HepG2 (cell line): ENCODE measurements around the gene PLD4. TPM values are rescaled to one million over a fixed set of nuclear protein-coding genes. Genes with fewer than 3 reads are reported as not detected.

Experiments
- ATAC-seq: fragments of 200-7000 bp; cut with Tn5 transposase; 3 replicates; pipeline ENCODE4 v1.9.1; 2020; ENCODE audit warnings: mild to moderate bottlenecking, moderate library complexity
- BruUV-seq: library from RNA; stranded (reverse); fragments of 400-500 nt; replicated peaks from 2 replicates; lab custom pipeline; 2021; lab: Mats Ljungman, UMichigan
- CTCF ChIA-PET: fragments of 300-600 bp; formaldehyde crosslinking; extraction: SDS; loops from one replicate; lab custom pipeline; 2021; ENCODE audit warnings: low total read pairs, inconsistent platforms, low intra/inter-chr PET ratio; lab: Yijun Ruan, JAX
- POLR2A ChIA-PET: fragments of 350-600 bp; sonication (Branson Sonifier 250); formaldehyde crosslinking; loops from one replicate; lab custom pipeline; 2020; ENCODE audit warnings: antibody characterized with exemption, inconsistent platforms; lab: Yijun Ruan, JAX
- DNase-seq: peaks from one replicate; pipeline ENCODE4 v3.0.0-alpha.2; 2015; ENCODE audit warnings: low spot score
- FAIRE-seq: peaks from 3 replicates; lab custom pipeline; 2011; peaks lifted over from hg19 to GRCh38; lab: Jason Lieb, UNC
- H2AFZ ChIP-seq: one replicate; pipeline ENCODE4 v1.6.1; 2011; ENCODE audit warnings: low read length, inconsistent platforms
- H3K27ac ChIP-seq: fragments of 300-600 bp; 3 replicates; pipeline ENCODE4 v1.8.0; 2011; ENCODE audit warnings: mixed run types, mild to moderate bottlenecking, mixed read lengths, low read length, inconsistent platforms; ENCODE audit not compliant: insufficient read depth; ENCODE audit errors: extremely low read length
- H3K27me3 ChIP-seq, 2 experiments: fragments of 200-600 bp in 1 of 2; 2 replicates in 1 of 2; 3 replicates in 1 of 2; pipeline versions ENCODE4 v1.6.0 to v1.8.0; 2011; ENCODE audit warnings: low read length in 2 of 2, mild to moderate bottlenecking in 2 of 2, moderate library complexity in 2 of 2, inconsistent platforms in 1 of 2; ENCODE audit not compliant: insufficient read depth in 2 of 2, control insufficient read depth in 1 of 2
- H3K36me3 ChIP-seq, 2 experiments: fragments of 200-600 bp in 1 of 2; replicated peaks in 1 of 2; 2 replicates in 1 of 2; 3 replicates in 1 of 2; pipeline versions ENCODE4 v1.5.1 to v1.8.0; 2011; ENCODE audit warnings: low read length in 2 of 2, inconsistent platforms in 1 of 2; ENCODE audit not compliant: insufficient read depth in 2 of 2, control insufficient read depth in 1 of 2
- H3K4me1 ChIP-seq: 2 replicates; pipeline ENCODE4 v1.5.1; 2012; ENCODE audit warnings: low read length, inconsistent platforms; ENCODE audit not compliant: insufficient read depth
- H3K4me2 ChIP-seq: 2 replicates; pipeline ENCODE4 v1.6.0; 2011; ENCODE audit warnings: low read depth, low read length, inconsistent platforms
- H3K4me3 ChIP-seq, 3 experiments: fragments of 200-600 bp in 1 of 3; sonication (generic), shearing (Covaris generic) in 1 of 3; replicated peaks in 1 of 3; 2 replicates each; pipeline ENCODE4 v1.5.1; 2011 to 2016; ENCODE audit warnings: low read length in 3 of 3, inconsistent platforms in 2 of 3, low read depth in 2 of 3, mild to moderate bottlenecking in 2 of 3, control low read depth in 1 of 3, mixed read lengths in 1 of 3; ENCODE audit not compliant: insufficient read depth in 1 of 3
- H3K79me2 ChIP-seq: one replicate; pipeline ENCODE4 v1.6.1; 2011; ENCODE audit warnings: low read length, inconsistent platforms; ENCODE audit not compliant: insufficient read depth
- H3K9ac ChIP-seq: 2 replicates; pipeline ENCODE4 v1.6.0; 2011; ENCODE audit warnings: mild to moderate bottlenecking, low read depth, low read length, inconsistent platforms; ENCODE audit not compliant: insufficient read depth
- H3K9me3 ChIP-seq: 2 replicates; pipeline ENCODE4 v1.5.1; 2012; ENCODE audit warnings: mild to moderate bottlenecking, low read length
- H4K20me1 ChIP-seq: 2 replicates; pipeline ENCODE4 v1.6.0; 2011; ENCODE audit warnings: inconsistent platforms, mild to moderate bottlenecking, low read length, moderate library complexity; ENCODE audit not compliant: insufficient read depth
- CHCHD3 ChIP-seq: sonication (generic); formaldehyde crosslinking; IDR thresholded peaks from 2 replicates; pipeline ENCODE4 v1.8.0; 2022; ENCODE audit warnings: mild to moderate bottlenecking, missing genetic modification reagents, moderate library complexity
- FOXP1 ChIP-seq, 2 experiments: fragments of 450-650 bp in 1 of 2; IDR thresholded peaks; 2 replicates each; pipeline ENCODE4 v1.6.1; 2017 to 2018; ENCODE audit warnings: antibody characterized with exemption in 1 of 2
- FOXP4 ChIP-seq: sonication (generic); formaldehyde crosslinking; IDR thresholded peaks from 2 replicates; pipeline ENCODE4 v1.4.0; 2020; ENCODE audit warnings: missing genetic modification reagents
- GATAD1 ChIP-seq: IDR thresholded peaks from 2 replicates; pipeline ENCODE4 v1.6.1; 2016; ENCODE audit warnings: missing genetic modification reagents, missing compliant biosample characterization
- GMEB2 ChIP-seq: IDR thresholded peaks from 2 replicates; pipeline ENCODE4 v1.6.1; 2016; ENCODE audit warnings: missing biosample characterization, missing genetic modification reagents, low read depth
- GZF1 ChIP-seq: sonication (generic); formaldehyde crosslinking; IDR thresholded peaks from 2 replicates; pipeline ENCODE4 v1.5.1; 2020; ENCODE audit warnings: mild to moderate bottlenecking, missing genetic modification reagents
- JUN ChIP-seq: sonication (generic); formaldehyde crosslinking; IDR thresholded peaks from 2 replicates; pipeline ENCODE4 v1.4.0; 2020; ENCODE audit warnings: mild to moderate bottlenecking, missing genetic modification reagents
- PCBP1 ChIP-seq: fragments of 200-400 bp; formaldehyde crosslinking; IDR thresholded peaks from 2 replicates; pipeline ENCODE4 v1.6.1; 2017; ENCODE audit warnings: mild to moderate bottlenecking, low read depth, low read length, borderline replicate concordance
- THYN1 ChIP-seq: sonication (generic); formaldehyde crosslinking; IDR thresholded peaks from 2 replicates; pipeline ENCODE4 v1.8.1; 2023; ENCODE audit warnings: low read depth, mild to moderate bottlenecking, moderate library complexity, missing genetic modification reagents, borderline replicate concordance
- WIZ ChIP-seq: sonication (generic); formaldehyde crosslinking; IDR thresholded peaks from 2 replicates; pipeline ENCODE4 v1.5.1; 2020; ENCODE audit warnings: mild to moderate bottlenecking, missing genetic modification reagents
- ZFP1 ChIP-seq: IDR thresholded peaks from 2 replicates; pipeline ENCODE4 v1.6.1; 2016
- ZFY ChIP-seq: sonication (generic); formaldehyde crosslinking; IDR thresholded peaks from 2 replicates; pipeline ENCODE4 v1.4.0; 2020; ENCODE audit warnings: missing genetic modification reagents
- ZNF326 ChIP-seq: sonication (generic); formaldehyde crosslinking; IDR thresholded peaks from 2 replicates; pipeline ENCODE4 v1.4.0; 2020; ENCODE audit warnings: missing genetic modification reagents, borderline replicate concordance
- ZNF557 ChIP-seq: sonication (generic); formaldehyde crosslinking; IDR thresholded peaks from 2 replicates; pipeline ENCODE4 v1.4.0; 2020; ENCODE audit warnings: missing genetic modification reagents
- ZNF703 ChIP-seq: sonication (generic); formaldehyde crosslinking; IDR thresholded peaks from 2 replicates; pipeline ENCODE4 v1.5.1; 2020; ENCODE audit warnings: missing genetic modification reagents, mild to moderate bottlenecking, moderate library complexity, borderline replicate concordance
- ZNF773 ChIP-seq: sonication (generic); formaldehyde crosslinking; IDR thresholded peaks from 2 replicates; pipeline ENCODE4 v1.4.0; 2020; ENCODE audit warnings: missing genetic modification reagents, borderline replicate concordance
- ZNF878 ChIP-seq: sonication (generic); formaldehyde crosslinking; IDR thresholded peaks from 2 replicates; pipeline ENCODE4 v1.8.1; 2023; ENCODE audit warnings: mild to moderate bottlenecking, missing genetic modification reagents, moderate library complexity
- ZSCAN21 ChIP-seq: sonication (generic); formaldehyde crosslinking; IDR thresholded peaks from 2 replicates; pipeline ENCODE4 v1.8.0; 2022; ENCODE audit warnings: mild to moderate bottlenecking, missing genetic modification reagents, moderate library complexity, borderline replicate concordance
- WGBS: methylation state at CpG from one replicate; pipeline ENCODE4 v1.1.6; 2017; ENCODE audit warnings: low lambda C conversion rate; 5-methylcytosine and 5-hydroxymethylcytosine counted together
- in situ Hi-C: cut with HindIII; loops from 2 replicates; pipeline ENCODE4 v1.10.0; 2017; ENCODE audit warnings: low pct_unique_long_range_greater_than_20kb; ENCODE audit not compliant: extremely low pct_ligation_motif_present
- intact Hi-C: fragments of 100-400 bp; cut with micrococcal nuclease; formaldehyde crosslinking; loops from one replicate; pipeline ENCODE4 v1.10.0; 2022; ENCODE audit not compliant: unreplicated experiment
- polyA plus RNA-seq, 8 experiments: library from polyadenylated mRNA; depleted of rRNA in 3 of 8; stranded (reverse) in 7 of 8; unstranded in 1 of 8; fragments of >200 nt; fragmentation: Illumina TruSeq in 4 of 8; extraction: Trizol in 4 of 8; gene quantifications; 2 replicates each; pipeline versions ENCODE4 v1.2.1 to v1.2.3, GENCODE V29; 2011 to 2016; ENCODE audit warnings: low read depth in 4 of 8, missing spikeins in 1 of 8, mixed read lengths in 1 of 8; ENCODE audit not compliant: insufficient read depth in 1 of 8
- total RNA-seq, 5 experiments: library from RNA; depleted of rRNA; stranded (reverse); fragments of >200 nt; fragmentation: Illumina TruSeq; extraction: Trizol; gene quantifications; 2 replicates each; pipeline ENCODE4 v1.2.3, GENCODE V29; 2016; ENCODE audit warnings: low read depth in 1 of 5

Gene PLD4
- total and polyA plus RNA-seq, 2 of the 13 experiments (the other 11 are each of a cell fraction or from before 2014, with no cell fraction given): not detected

- in situ Hi-C loops (no loop called here), intact Hi-C loops (no loop called here)
- Histone ChIP-seq H3K4me3 (no peak overlapping the region), H3K36me3 (no peaks in the 10 kb centered on the region), H3K4me1 (no peaks in the 10 kb centered on the region), H4K20me1 (no peaks in the 10 kb centered on the region)
- no peak for FAIRE-seq
- WGBS: 30% methylated on average over 3 of the region's 3 CpGs
- CTCF ChIA-PET: no interaction called here
- no peak for DNase-seq
- TF ChIP-seq ZNF773 (no peak), ZFY (CRISPR knock-in tag) (no peak), ZSCAN21 (CRISPR knock-in tag) (no peak), ZFP1 (CRISPR knock-in tag) (peak; percentile 93; the same call in 1 of the 2 replicates)
- TF ChIP-seq, all 625 proteins: peak for 1
- Histone ChIP-seq H3K27me3 (peaks cover 0 to 29% of the 10 kb centered on the region in 2 experiments; a peak in 1 of 5 replicates), H3K4me2 (no peak overlapping the region), H2AFZ (no peak overlapping the region), H3K9me3 (peaks cover 13% of the 10 kb centered on the region), H3K9ac (no peak overlapping the region), H3K27ac (no peak overlapping the region), H3K79me2 (no peaks in the 10 kb centered on the region)
- no TSS peak for BruUV-seq
- no peak for ATAC-seq
- POLR2A ChIA-PET: no interaction called here
Measured at GRCh38 chr14:104912053-104912452, 12.6 kb upstream of the PLD4 start.

GRCh38 chr14:104913435-104913834, 11.2 kb upstream of the PLD4 start:
- H3K4me3 ChIP-seq: no peak overlapping the region
- intact Hi-C loops (no loop called here), in situ Hi-C loops (no loop called here)
- H3K79me2 ChIP-seq: no peaks in the 10 kb centered on the region
- ChIA-PET POLR2A (no interaction called here), CTCF (no interaction called here)
- peaks cover 0 to 19% of the 10 kb centered on the region in 2 experiments; a peak in 2 of 5 replicates for H3K27me3 ChIP-seq
- H3K9me3 ChIP-seq: peaks cover 13% of the 10 kb centered on the region
- H3K36me3 ChIP-seq: no peaks in the 10 kb centered on the region
- H3K4me1 ChIP-seq: no peaks in the 10 kb centered on the region
- BruUV-seq: no TSS peak
- DNase-seq: no peak
- H3K9ac ChIP-seq: no peak overlapping the region
- H3K4me2 ChIP-seq: no peak overlapping the region
- no peak overlapping the region for H3K27ac ChIP-seq
- no peak for ATAC-seq
- FAIRE-seq: no peak
- H4K20me1 ChIP-seq: no peaks in the 10 kb centered on the region
- 74% methylated on average over 7 of the region's 7 CpGs for WGBS
- no peak overlapping the region for H2AFZ ChIP-seq
- TF ChIP-seq ZNF878 (CRISPR knock-in tag) (no peak), FOXP1 (IDR thresholded peaks at IDR 0.05) (no peak), FOXP1 (CRISPR knock-in tag; IDR thresholded peaks at IDR 0.05) (no peak), WIZ (no peak), GZF1 (CRISPR knock-in tag) (no peak), GATAD1 (no peak), JUN (CRISPR knock-in tag) (no peak), GMEB2 (no peak), ZNF703 (no peak), CHCHD3 (no peak), FOXP4 (CRISPR knock-in tag) (no peak), PCBP1 (no peak), ZNF326 (no peak), ZNF557 (CRISPR knock-in tag) (no peak), THYN1 (CRISPR knock-in tag) (no peak)
